ENCODE data around the gene NFIB. TPM values are rescaled to one million over a fixed set of nuclear protein-coding genes. Genes with fewer than 3 reads are reported as not detected.
A peak's percentile ranks its signal among the peaks of the same experiment; 100 is the strongest.

NFIB gene
- total and polyA plus RNA-seq, 2 donors (not counting 1 experiment from before 2014, with no cell fraction given), result 29.3 to 36.3 TPM

DNA sequence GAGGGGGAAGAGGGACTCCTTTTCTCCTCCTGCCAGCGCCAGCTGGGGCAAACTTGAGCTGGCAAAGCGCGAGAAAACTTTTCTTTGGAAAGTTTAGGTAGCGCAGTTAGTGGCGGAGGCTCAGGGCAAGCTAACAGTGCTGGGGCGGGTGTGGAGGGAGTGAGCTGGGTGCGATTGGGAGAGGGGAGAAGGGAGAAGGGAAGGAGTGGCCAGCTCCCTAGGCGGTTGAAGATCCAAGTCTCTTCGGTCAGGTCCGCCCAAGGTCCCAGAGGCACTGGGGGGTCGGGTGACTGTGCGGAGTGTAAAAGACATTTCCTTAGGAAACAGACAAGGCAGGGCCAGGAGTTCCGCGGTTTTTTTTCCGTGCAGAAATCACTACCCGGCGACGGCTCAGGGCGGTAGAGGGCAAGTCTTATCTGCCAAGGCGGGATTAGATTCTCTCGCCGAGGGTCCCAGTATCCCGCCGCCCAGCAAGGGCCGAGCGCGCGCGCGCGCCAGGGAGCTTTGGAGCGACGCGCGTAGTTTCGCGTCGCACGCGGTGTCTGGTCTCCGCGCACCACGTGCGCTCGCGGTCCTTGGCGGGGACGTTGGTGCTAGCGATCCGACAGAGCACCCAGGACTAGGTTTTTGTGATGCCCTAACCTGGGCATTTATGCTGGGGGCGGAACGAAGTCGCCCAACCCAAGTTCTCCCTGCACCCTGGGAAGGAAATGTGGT lies 33.6 kb upstream of the NFIB start:
- peak overlapping the region; percentile 19 to 53 (median 46) for H3K4me3 ChIP-seq (replicated peaks in 1 of 4; ENCODE audit: control extremely low read depth in 1 of 4, insufficient read depth in 1 of 4, low read depth in 3 of 4, low read length in 4 of 4)
- no peaks in the 10 kb centered on the region for H3K36me3 ChIP-seq (ENCODE audit: control insufficient read depth, insufficient read depth, low read length)
- no peaks in the 10 kb centered on the region for H4K20me1 ChIP-seq (ENCODE audit: control insufficient read depth, extremely low read depth, insufficient read depth, low read length)
- no peak overlapping the region for H3K9ac ChIP-seq (ENCODE audit: insufficient read depth, low read length)
- H3K4me1 ChIP-seq (ENCODE audit: control insufficient read depth, extremely low read depth, insufficient read depth, low read length), result no peaks in the 10 kb centered on the region
- H3K4me2 ChIP-seq (ENCODE audit: extremely low read depth, insufficient read depth, low read length), result peak overlapping the region; percentile 67
- TF ChIP-seq EZH2 (IDR thresholded peaks at IDR 0.05; ENCODE audit: low read length, missing control alignments) (no peak), CTCF (conservative IDR thresholded peaks at IDR 0.05 in 1 of 2, IDR thresholded peaks at IDR 0.05 in 1 of 2; ENCODE audit: low read depth in 1 of 2, low read length in 2 of 2) (no peak)
- no peaks in the 10 kb centered on the region for H3K79me2 ChIP-seq (ENCODE audit: control insufficient read depth, insufficient read depth, low read length)
- H3K27ac ChIP-seq (ENCODE audit: insufficient read depth, low read length), result no peak overlapping the region
- H2AFZ ChIP-seq (ENCODE audit: low read length), result peak overlapping the region; percentile 61
- H3K27me3 ChIP-seq (ENCODE audit: control insufficient read depth, insufficient read depth, low read length), result peaks cover 57% of the 10 kb centered on the region
- H3K9me3 ChIP-seq (ENCODE audit: control insufficient read depth, insufficient read depth, low read depth, low read length), result no peaks in the 10 kb centered on the region
- peak; percentile 41 to 49 for DNase-seq (ENCODE audit: low read depth in 2 of 2)

DNA sequence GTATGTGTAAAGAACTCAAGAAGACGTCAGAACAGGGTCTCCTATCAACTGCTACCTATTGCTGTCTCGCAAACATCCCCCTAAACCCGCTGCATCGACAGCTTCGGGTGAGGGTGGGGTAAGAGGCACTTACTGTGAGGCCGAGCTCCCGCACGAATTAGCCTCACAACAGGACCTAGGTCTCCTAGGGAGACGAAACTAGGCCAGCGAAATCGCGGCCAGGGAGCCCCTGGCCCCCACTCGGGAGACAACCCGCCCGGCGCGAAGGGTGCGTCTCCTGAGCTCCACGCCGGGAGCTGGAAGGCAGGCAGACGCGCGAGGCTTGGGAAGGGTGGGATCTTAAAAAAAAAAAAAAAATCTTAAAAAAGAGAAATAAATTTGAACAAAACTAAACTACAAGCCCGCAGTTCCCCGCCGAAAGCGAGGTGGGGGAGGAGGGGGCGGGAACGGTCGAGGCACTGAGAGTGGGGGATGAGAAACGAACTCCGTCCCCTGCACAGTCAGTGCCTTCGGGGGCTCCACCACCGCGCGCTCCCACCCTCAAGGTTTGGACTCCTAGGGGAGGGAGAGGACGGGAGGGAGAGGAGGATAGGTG lies 33.0 kb upstream of the NFIB start:
- no peak overlapping the region for H3K9ac ChIP-seq (ENCODE audit: insufficient read depth, low read length)
- H4K20me1 ChIP-seq (ENCODE audit: control insufficient read depth, extremely low read depth, insufficient read depth, low read length), result no peaks in the 10 kb centered on the region
- H2AFZ ChIP-seq (ENCODE audit: low read length), result peak overlapping the region; percentile 61
- H3K27ac ChIP-seq (ENCODE audit: insufficient read depth, low read length), result no peak overlapping the region
- no peaks in the 10 kb centered on the region for H3K9me3 ChIP-seq (ENCODE audit: control insufficient read depth, insufficient read depth, low read depth, low read length)
- H3K4me2 ChIP-seq (ENCODE audit: extremely low read depth, insufficient read depth, low read length), result peak overlapping the region; percentile 67
- no peaks in the 10 kb centered on the region for H3K79me2 ChIP-seq (ENCODE audit: control insufficient read depth, insufficient read depth, low read length)
- peak overlapping the region; percentile 19 to 53 (median 46) for H3K4me3 ChIP-seq (replicated peaks in 1 of 4; ENCODE audit: control extremely low read depth in 1 of 4, insufficient read depth in 1 of 4, low read depth in 3 of 4, low read length in 4 of 4)
- DNase-seq (ENCODE audit: low read depth in 2 of 2), result no peak
- H3K36me3 ChIP-seq (ENCODE audit: control insufficient read depth, insufficient read depth, low read length), result no peaks in the 10 kb centered on the region
- H3K4me1 ChIP-seq (ENCODE audit: control insufficient read depth, extremely low read depth, insufficient read depth, low read length), result no peaks in the 10 kb centered on the region
- H3K27me3 ChIP-seq (ENCODE audit: control insufficient read depth, insufficient read depth, low read length), result peaks cover 63% of the 10 kb centered on the region
- TF ChIP-seq CTCF (conservative IDR thresholded peaks at IDR 0.05 in 1 of 2, IDR thresholded peaks at IDR 0.05 in 1 of 2; ENCODE audit: low read depth in 1 of 2, low read length in 2 of 2), result no peak
- TF ChIP-seq EZH2 (IDR thresholded peaks at IDR 0.05; ENCODE audit: low read length, missing control alignments), result peak; percentile 72

DNA sequence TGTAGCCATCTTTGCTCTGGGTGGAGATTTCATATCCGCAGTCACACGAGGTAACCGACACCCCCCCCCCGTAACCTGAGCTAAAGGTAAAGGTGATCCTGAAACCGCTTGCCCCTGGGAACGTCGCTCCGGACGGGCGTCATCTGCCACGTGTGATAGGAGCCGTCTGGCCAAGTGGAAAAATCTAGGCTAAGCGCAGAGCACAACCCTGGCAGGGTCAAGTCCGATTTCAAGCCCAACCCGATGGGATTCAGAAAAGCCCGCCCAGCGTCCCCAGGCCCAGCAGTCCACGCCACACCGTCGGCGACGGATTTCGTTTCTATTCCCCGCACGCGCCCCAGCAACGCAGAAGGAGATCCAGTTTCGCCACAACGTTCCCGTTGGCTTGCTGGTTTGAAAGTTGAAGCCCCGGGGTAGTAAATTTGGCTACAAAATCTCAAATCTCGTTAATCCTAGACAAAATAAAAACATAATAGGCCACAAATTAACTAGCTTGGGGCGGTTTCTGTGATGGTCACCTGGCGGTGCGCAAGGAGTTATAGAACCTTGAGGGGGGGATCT lies 32.4 kb upstream of the NFIB start:
- Histone ChIP-seq H3K27me3 (ENCODE audit: control insufficient read depth, insufficient read depth, low read length) (peaks cover 69% of the 10 kb centered on the region), H2AFZ (ENCODE audit: low read length) (no peak overlapping the region)

More for the DNA sequence above, 32.4 kb upstream of the NFIB start:
- Histone ChIP-seq H3K4me2 (ENCODE audit: extremely low read depth, insufficient read depth, low read length) (peak overlapping the region; percentile 74), H3K4me1 (ENCODE audit: control insufficient read depth, extremely low read depth, insufficient read depth, low read length) (no peaks in the 10 kb centered on the region), H3K27ac (ENCODE audit: insufficient read depth, low read length) (no peak overlapping the region), H3K79me2 (ENCODE audit: control insufficient read depth, insufficient read depth, low read length) (no peaks in the 10 kb centered on the region), H3K4me3 (replicated peaks in 1 of 4; ENCODE audit: control extremely low read depth in 1 of 4, insufficient read depth in 1 of 4, low read depth in 3 of 4, low read length in 4 of 4) (no peak overlapping the region), H4K20me1 (ENCODE audit: control insufficient read depth, extremely low read depth, insufficient read depth, low read length) (no peaks in the 10 kb centered on the region), H3K36me3 (ENCODE audit: control insufficient read depth, insufficient read depth, low read length) (no peaks in the 10 kb centered on the region), H3K9ac (ENCODE audit: insufficient read depth, low read length) (no peak overlapping the region), H3K9me3 (ENCODE audit: control insufficient read depth, insufficient read depth, low read depth, low read length) (no peaks in the 10 kb centered on the region)
- TF ChIP-seq EZH2 (IDR thresholded peaks at IDR 0.05; ENCODE audit: low read length, missing control alignments) (peak; percentile 34), CTCF (conservative IDR thresholded peaks at IDR 0.05 in 1 of 2, IDR thresholded peaks at IDR 0.05 in 1 of 2; ENCODE audit: low read depth in 1 of 2, low read length in 2 of 2) (no peak)
- DNase-seq (ENCODE audit: low read depth in 2 of 2), result no peak
